GM06990 (cell line): ENCODE results near the gene PRSS57.

Source experiments
- DNase-seq: peaks from one replicate; pipeline ENCODE4 v3.0.0-alpha.2; 2011; ENCODE audit not compliant: insufficient read length; ENCODE audit errors: extremely low read depth
- H3K27me3 ChIP-seq: replicated peaks from 2 replicates; pipeline ENCODE4 v1.6.0; 2011; ENCODE audit warnings: low read length; ENCODE audit not compliant: control insufficient read depth, insufficient read depth
- H3K36me3 ChIP-seq: 2 replicates; pipeline ENCODE4 v1.5.1; 2011; ENCODE audit warnings: low read length; ENCODE audit not compliant: control insufficient read depth, insufficient read depth
- H3K4me3 ChIP-seq: replicated peaks from 2 replicates; pipeline ENCODE4 v1.5.1; 2011; ENCODE audit warnings: low read depth, mild to moderate bottlenecking, control low read depth, low read length
- CTCF ChIP-seq: IDR thresholded peaks from 2 replicates; pipeline ENCODE4 v1.5.1; 2011; ENCODE audit warnings: low read length, control low read depth, mild to moderate bottlenecking, inconsistent platforms; ENCODE audit not compliant: insufficient read depth, poor library complexity, severe bottlenecking

The PRSS57 gene

GRCh38 chr19:685454-685931 is 9.8 kb downstream of the PRSS57 start:
- TF ChIP-seq CTCF = no peak
- H3K4me3 ChIP-seq = no peak overlapping the region
- no peaks in the 10 kb centered on the region; the same call in 1 of the 2 replicates for H3K27me3 ChIP-seq
- H3K36me3 ChIP-seq = no peaks in the 10 kb centered on the region
- DNase-seq = no peak

DNA sequence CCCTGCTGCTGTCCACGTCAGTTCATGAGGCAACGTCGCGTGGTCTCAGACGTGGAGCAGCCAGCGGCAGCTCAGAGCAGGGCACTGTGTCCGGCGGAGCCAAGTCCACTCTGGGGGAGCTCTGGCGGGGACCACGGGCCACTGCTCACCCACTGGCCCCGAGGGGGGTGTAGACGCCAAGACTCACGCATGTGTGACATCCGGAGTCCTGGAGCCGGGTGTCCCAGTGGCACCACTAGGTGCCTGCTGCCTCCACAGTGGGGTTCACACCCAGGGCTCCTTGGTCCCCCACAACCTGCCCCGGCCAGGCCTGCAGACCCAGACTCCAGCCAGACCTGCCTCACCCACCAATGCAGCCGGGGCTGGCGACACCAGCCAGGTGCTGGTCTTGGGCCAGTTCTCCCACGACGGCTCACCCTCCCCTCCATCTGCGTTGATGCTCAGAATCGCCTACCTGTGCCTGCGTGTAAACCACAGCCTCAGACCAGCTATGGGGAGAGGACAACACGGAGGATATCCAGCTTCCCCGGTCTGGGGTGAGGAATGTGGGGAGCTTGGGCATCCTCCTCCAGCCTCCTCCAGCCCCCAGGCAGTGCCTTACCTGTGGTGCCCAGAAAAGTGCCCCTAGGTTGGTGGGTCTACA is 12.5 kb downstream of the PRSS57 start:
- DNase-seq = no peak
- H3K4me3 ChIP-seq = no peak overlapping the region

DNA sequence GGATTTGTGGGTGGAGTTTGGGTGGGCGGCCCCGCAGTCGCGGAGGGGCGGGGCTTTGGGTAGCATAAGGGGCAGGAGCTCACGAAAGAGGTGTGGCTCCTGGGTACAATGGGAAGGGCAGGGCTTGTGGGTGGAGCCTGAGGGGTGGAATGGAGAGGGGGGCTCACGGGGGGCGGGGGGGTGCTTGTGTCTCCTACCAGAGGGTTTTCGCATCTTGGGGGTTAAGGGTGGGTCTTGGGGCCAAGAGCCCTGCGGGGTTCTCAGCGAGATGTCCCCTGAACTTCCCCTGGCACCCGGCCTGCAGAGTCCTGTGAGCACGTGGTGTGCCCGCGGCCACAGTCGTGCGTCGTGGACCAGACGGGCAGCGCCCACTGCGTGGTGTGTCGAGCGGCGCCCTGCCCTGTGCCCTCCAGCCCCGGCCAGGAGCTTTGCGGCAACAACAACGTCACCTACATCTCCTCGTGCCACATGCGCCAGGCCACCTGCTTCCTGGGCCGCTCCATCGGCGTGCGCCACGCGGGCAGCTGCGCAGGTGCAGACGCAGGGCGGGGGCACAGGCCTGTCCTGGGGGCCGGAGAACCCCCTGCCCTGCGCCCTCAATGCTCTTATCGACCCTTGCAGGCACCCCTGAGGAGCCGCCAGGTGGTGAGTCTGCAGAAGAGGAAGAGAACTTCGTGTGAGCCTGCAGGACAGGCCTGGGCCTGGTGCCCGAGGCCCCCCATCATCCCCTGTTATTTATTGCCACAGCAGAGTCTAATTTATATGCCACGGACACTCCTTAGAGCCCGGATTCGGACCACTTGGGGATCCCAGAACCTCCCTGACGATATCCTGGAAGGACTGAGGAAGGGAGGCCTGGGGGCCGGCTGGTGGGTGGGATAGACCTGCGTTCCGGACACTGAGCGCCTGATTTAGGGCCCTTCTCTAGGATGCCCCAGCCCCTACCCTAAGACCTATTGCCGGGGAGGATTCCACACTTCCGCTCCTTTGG is 13.9 kb downstream of the PRSS57 start:
- H3K27me3 ChIP-seq = no peaks in the 10 kb centered on the region
- H3K4me3 ChIP-seq = no peak overlapping the region
- no peaks in the 10 kb centered on the region for H3K36me3 ChIP-seq
- no peak for TF ChIP-seq CTCF
- peak; percentile 66 for DNase-seq

More for the DNA sequence above, 12.5 kb downstream of the PRSS57 start:
- TF ChIP-seq CTCF = no peak
- Histone ChIP-seq H3K36me3 (no peaks in the 10 kb centered on the region), H3K27me3 (no peaks in the 10 kb centered on the region; the same call in 1 of the 2 replicates)

DNA sequence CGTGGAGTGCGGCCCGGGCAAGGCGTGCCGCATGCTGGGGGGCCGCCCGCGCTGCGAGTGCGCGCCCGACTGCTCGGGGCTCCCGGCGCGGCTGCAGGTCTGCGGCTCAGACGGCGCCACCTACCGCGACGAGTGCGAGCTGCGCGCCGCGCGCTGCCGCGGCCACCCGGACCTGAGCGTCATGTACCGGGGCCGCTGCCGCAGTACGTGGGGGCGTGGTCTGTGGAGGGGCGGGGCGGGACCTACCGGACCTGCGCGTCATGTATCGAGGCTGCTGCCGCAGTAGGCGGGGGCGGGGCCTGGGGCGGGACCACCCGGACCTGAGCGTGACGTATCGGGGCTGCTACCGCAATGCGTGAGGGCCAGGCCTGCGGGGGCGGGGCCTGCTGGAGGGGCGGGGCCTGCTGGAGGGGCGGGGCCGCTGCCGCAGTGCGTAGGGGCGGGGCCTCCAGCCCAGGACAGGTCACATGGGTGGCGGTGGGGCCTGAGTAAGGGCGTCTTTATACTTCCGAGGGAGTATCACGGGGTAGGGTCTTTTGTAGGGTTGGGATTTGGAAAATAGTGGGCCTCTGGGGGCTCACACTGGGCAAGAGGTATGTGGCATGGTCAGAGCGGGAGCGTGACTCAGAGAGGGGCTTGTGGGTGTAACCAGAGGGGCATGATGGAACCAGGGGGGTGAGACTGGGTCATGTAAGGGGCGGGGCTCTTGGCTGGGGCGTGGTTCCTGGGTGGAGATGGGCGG is 14.8 kb downstream of the PRSS57 start:
- peak; percentile 99 for DNase-seq
- peak overlapping the region; percentile 66 for H3K4me3 ChIP-seq

More for the DNA sequence above, 14.8 kb downstream of the PRSS57 start:
- Histone ChIP-seq H3K36me3 (no peaks in the 10 kb centered on the region), H3K27me3 (no peaks in the 10 kb centered on the region)
- peak; percentile 12 for TF ChIP-seq CTCF
